ENCODE results near the gene PPP4R3A.

GRCh38 chr14:91414475-91414833 lies 95.7 kb downstream of the PPP4R3A start:
- TF ChIP-seq CTCF (IDR thresholded peaks at IDR 0.05; ENCODE audit: insufficient read depth, low read length), result no peak
- no peak for TF ChIP-seq POLR2AphosphoS5 (IDR thresholded peaks at IDR 0.05; ENCODE audit: low read depth)
- TF ChIP-seq, protein P1, sequence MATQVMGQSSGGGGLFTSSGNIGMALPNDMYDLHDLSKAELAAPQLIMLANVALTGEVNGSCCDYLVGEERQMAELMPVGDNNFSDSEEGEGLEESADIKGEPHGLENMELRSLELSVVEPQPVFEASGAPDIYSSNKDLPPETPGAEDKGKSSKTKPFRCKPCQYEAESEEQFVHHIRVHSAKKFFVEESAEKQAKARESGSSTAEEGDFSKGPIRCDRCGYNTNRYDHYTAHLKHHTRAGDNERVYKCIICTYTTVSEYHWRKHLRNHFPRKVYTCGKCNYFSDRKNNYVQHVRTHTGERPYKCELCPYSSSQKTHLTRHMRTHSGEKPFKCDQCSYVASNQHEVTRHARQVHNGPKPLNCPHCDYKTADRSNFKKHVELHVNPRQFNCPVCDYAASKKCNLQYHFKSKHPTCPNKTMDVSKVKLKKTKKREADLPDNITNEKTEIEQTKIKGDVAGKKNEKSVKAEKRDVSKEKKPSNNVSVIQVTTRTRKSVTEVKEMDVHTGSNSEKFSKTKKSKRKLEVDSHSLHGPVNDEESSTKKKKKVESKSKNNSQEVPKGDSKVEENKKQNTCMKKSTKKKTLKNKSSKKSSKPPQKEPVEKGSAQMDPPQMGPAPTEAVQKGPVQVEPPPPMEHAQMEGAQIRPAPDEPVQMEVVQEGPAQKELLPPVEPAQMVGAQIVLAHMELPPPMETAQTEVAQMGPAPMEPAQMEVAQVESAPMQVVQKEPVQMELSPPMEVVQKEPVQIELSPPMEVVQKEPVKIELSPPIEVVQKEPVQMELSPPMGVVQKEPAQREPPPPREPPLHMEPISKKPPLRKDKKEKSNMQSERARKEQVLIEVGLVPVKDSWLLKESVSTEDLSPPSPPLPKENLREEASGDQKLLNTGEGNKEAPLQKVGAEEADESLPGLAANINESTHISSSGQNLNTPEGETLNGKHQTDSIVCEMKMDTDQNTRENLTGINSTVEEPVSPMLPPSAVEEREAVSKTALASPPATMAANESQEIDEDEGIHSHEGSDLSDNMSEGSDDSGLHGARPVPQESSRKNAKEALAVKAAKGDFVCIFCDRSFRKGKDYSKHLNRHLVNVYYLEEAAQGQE (IDR thresholded peaks at IDR 0.05; ENCODE audit: insufficient replicate concordance, low read depth), result no peak

Measured in HL-60 (cell line).